ENCODE results near the gene PLCH1. TPM values are rescaled to one million over a fixed set of nuclear protein-coding genes. Genes with fewer than 3 reads are reported as not detected.
A peak's percentile ranks its signal among the peaks of the same experiment; 100 is the strongest.

PLCH1 gene
- total and polyA plus RNA-seq, 2 of the 13 experiments (the other 11 are each of a cell fraction or from before 2014, with no cell fraction given), result 2.0 to 3.0 TPM

DNA sequence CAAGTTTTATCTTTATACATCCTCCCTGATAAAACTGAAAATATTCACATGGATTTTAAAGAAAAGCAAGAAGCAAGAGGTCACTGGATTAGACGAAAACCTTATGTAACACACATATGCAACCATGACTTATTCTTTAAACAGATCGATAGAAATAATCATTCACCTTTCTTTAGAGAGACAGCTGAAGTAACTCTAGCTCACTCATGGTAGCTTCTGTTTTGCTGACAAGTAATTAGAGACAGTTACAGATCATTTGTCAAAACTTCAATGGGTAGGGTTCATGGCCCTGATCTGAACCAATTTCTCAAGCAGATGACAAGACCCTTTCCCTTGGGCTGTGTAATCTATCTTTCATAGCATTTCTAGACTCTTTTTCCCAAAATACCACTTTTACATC is 74.5 kb downstream of the PLCH1 start (continued):
- TF ChIP-seq, protein P1, sequence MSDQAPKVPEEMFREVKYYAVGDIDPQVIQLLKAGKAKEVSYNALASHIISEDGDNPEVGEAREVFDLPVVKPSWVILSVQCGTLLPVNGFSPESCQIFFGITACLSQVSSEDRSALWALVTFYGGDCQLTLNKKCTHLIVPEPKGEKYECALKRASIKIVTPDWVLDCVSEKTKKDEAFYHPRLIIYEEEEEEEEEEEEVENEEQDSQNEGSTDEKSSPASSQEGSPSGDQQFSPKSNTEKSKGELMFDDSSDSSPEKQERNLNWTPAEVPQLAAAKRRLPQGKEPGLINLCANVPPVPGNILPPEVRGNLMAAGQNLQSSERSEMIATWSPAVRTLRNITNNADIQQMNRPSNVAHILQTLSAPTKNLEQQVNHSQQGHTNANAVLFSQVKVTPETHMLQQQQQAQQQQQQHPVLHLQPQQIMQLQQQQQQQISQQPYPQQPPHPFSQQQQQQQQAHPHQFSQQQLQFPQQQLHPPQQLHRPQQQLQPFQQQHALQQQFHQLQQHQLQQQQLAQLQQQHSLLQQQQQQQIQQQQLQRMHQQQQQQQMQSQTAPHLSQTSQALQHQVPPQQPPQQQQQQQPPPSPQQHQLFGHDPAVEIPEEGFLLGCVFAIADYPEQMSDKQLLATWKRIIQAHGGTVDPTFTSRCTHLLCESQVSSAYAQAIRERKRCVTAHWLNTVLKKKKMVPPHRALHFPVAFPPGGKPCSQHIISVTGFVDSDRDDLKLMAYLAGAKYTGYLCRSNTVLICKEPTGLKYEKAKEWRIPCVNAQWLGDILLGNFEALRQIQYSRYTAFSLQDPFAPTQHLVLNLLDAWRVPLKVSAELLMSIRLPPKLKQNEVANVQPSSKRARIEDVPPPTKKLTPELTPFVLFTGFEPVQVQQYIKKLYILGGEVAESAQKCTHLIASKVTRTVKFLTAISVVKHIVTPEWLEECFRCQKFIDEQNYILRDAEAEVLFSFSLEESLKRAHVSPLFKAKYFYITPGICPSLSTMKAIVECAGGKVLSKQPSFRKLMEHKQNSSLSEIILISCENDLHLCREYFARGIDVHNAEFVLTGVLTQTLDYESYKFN (CRISPR knock-in tag; conservative IDR thresholded peaks at IDR 0.05), result 0 out of 2 replicates have a peak, but pooled peaks have one; percentile 17

DNA sequence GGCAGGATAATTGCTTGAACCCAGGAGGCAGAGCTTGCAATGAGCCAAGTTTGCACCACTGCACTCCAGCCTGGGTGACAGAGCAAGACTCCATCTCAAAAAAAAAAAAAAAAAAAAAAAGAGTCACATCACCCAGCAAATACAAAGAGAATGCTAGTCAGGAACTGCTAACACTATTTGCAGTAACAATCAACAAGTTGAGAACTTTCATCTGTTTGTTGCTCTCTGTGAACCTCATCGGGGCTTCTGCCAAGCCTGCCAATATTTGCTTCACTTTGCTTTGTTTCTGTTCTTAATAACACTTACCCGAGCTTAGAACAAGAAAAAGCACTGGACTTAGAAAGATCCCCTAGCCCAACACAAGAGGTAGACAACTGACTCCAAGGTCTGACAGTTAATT is 76.9 kb downstream of the PLCH1 start:
- in situ Hi-C loops (cut with HindIII; ENCODE audit: extremely low pct_ligation_motif_present, low pct_unique_long_range_greater_than_20kb), result no loop called here
- H3K36me3 ChIP-seq (replicated peaks in 1 of 2; ENCODE audit: control insufficient read depth in 1 of 2, insufficient read depth in 2 of 2, low read length in 2 of 2), result no peaks in the 10 kb centered on the region
- TF ChIP-seq RNF2 (conservative IDR thresholded peaks at IDR 0.05; ENCODE audit: low read depth) (no peak), MAFF (IDR thresholded peaks at IDR 0.05; ENCODE audit: low read depth, low read length) (no peak), ZNF121 (CRISPR knock-in tag; IDR thresholded peaks at IDR 0.05) (no peak), ZNF570 (CRISPR knock-in tag; IDR thresholded peaks at IDR 0.05; ENCODE audit: borderline replicate concordance) (no peak)
- TF ChIP-seq, protein P2, sequence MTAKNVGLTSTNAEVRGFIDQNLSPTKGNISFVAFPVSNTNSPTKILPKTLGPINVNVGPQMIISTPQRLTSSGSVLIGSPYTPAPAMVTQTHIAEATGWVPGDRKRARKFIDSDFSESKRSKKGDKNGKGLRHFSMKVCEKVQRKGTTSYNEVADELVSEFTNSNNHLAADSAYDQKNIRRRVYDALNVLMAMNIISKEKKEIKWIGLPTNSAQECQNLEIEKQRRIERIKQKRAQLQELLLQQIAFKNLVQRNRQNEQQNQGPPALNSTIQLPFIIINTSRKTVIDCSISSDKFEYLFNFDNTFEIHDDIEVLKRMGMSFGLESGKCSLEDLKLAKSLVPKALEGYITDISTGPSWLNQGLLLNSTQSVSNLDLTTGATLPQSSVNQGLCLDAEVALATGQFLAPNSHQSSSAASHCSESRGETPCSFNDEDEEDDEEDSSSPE (CRISPR knock-in tag; IDR thresholded peaks at IDR 0.05), result no peak
- TF ChIP-seq, protein P3, sequence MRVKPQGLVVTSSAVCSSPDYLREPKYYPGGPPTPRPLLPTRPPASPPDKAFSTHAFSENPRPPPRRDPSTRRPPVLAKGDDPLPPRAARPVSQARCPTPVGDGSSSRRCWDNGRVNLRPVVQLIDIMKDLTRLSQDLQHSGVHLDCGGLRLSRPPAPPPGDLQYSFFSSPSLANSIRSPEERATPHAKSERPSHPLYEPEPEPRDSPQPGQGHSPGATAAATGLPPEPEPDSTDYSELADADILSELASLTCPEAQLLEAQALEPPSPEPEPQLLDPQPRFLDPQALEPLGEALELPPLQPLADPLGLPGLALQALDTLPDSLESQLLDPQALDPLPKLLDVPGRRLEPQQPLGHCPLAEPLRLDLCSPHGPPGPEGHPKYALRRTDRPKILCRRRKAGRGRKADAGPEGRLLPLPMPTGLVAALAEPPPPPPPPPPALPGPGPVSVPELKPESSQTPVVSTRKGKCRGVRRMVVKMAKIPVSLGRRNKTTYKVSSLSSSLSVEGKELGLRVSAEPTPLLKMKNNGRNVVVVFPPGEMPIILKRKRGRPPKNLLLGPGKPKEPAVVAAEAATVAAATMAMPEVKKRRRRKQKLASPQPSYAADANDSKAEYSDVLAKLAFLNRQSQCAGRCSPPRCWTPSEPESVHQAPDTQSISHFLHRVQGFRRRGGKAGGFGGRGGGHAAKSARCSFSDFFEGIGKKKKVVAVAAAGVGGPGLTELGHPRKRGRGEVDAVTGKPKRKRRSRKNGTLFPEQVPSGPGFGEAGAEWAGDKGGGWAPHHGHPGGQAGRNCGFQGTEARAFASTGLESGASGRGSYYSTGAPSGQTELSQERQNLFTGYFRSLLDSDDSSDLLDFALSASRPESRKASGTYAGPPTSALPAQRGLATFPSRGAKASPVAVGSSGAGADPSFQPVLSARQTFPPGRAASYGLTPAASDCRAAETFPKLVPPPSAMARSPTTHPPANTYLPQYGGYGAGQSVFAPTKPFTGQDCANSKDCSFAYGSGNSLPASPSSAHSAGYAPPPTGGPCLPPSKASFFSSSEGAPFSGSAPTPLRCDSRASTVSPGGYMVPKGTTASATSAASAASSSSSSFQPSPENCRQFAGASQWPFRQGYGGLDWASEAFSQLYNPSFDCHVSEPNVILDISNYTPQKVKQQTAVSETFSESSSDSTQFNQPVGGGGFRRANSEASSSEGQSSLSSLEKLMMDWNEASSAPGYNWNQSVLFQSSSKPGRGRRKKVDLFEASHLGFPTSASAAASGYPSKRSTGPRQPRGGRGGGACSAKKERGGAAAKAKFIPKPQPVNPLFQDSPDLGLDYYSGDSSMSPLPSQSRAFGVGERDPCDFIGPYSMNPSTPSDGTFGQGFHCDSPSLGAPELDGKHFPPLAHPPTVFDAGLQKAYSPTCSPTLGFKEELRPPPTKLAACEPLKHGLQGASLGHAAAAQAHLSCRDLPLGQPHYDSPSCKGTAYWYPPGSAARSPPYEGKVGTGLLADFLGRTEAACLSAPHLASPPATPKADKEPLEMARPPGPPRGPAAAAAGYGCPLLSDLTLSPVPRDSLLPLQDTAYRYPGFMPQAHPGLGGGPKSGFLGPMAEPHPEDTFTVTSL (CRISPR knock-in tag; IDR thresholded peaks at IDR 0.05; ENCODE audit: borderline replicate concordance), result peak; percentile 50; the same call in 1 of the 2 replicates
- TF ChIP-seq, protein P4, sequence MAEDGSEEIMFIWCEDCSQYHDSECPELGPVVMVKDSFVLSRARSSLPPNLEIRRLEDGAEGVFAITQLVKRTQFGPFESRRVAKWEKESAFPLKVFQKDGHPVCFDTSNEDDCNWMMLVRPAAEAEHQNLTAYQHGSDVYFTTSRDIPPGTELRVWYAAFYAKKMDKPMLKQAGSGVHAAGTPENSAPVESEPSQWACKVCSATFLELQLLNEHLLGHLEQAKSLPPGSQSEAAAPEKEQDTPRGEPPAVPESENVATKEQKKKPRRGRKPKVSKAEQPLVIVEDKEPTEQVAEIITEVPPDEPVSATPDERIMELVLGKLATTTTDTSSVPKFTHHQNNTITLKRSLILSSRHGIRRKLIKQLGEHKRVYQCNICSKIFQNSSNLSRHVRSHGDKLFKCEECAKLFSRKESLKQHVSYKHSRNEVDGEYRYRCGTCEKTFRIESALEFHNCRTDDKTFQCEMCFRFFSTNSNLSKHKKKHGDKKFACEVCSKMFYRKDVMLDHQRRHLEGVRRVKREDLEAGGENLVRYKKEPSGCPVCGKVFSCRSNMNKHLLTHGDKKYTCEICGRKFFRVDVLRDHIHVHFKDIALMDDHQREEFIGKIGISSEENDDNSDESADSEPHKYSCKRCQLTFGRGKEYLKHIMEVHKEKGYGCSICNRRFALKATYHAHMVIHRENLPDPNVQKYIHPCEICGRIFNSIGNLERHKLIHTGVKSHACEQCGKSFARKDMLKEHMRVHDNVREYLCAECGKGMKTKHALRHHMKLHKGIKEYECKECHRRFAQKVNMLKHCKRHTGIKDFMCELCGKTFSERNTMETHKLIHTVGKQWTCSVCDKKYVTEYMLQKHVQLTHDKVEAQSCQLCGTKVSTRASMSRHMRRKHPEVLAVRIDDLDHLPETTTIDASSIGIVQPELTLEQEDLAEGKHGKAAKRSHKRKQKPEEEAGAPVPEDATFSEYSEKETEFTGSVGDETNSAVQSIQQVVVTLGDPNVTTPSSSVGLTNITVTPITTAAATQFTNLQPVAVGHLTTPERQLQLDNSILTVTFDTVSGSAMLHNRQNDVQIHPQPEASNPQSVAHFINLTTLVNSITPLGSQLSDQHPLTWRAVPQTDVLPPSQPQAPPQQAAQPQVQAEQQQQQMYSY (CRISPR knock-in tag; IDR thresholded peaks at IDR 0.05), result no peak

More for the DNA sequence above, 76.9 kb downstream of the PLCH1 start:
- Histone ChIP-seq H3K4me3 (replicated peaks in 1 of 3; ENCODE audit: insufficient read depth in 1 of 3, low read depth in 2 of 3, low read length in 3 of 3) (no peak overlapping the region), H3K9me3 (ENCODE audit: low read length) (no peaks in the 10 kb centered on the region), H3K9ac (ENCODE audit: insufficient read depth, low read depth, low read length) (no peak overlapping the region), H3K4me1 (ENCODE audit: insufficient read depth, low read length) (peaks cover 91% of the 10 kb centered on the region), H2AFZ (ENCODE audit: low read length) (no peak overlapping the region), H3K27ac (ENCODE audit: extremely low read length, insufficient read depth, low read length) (peak overlapping the region; percentile 68), H3K79me2 (ENCODE audit: insufficient read depth, low read length) (no peaks in the 10 kb centered on the region), H4K20me1 (ENCODE audit: insufficient read depth, low read length) (no peaks in the 10 kb centered on the region), H3K27me3 (ENCODE audit: control insufficient read depth in 1 of 2, insufficient read depth in 2 of 2, low read length in 2 of 2) (no peaks in the 10 kb centered on the region), H3K4me2 (ENCODE audit: low read depth, low read length) (peak overlapping the region; percentile 54; the same call in 1 of the 2 replicates)
- 6% methylated on average over 2 of the region's 2 CpGs for whole genome bisulfite sequencing (ENCODE audit: low lambda C conversion rate)
- ChIA-PET CTCF (ENCODE audit: low intra/inter-chr PET ratio, low total read pairs) (no interaction called here), POLR2A (interaction anchor here (0.6 kb wide), 1 partner anchor 142 kb away, joined by 3 read pairs; no protein-coding TSS in a partner anchor)
- FAIRE-seq (peak; percentile 48), ATAC-seq (peak; percentile 64), DNase-seq (ENCODE audit: low spot score) (peak; percentile 48)
- no TSS peak for BruUV-seq (replicated peaks)
- intact Hi-C loops (cut with micrococcal nuclease; ENCODE audit: unreplicated experiment), result loop anchor here (5.0 kb wide), 1 partner anchor 46 kb away; no protein-coding TSS in a partner anchor

Data from HepG2 (cell line).